Fibroblast of pulmonary artery (primary cell): ENCODE data around the gene WASL.
A peak's percentile ranks its signal among the peaks of the same experiment; 100 is the strongest.
"Not testable (repeated sequence)": the region's sequence is repeated elsewhere in the genome, so short reads cannot be mapped to it uniquely, and the experiment has no call there.

Experiments
- DNase-seq: peaks from one replicate; pipeline ENCODE4 v3.0.0-alpha.2; 2010; ENCODE audit warnings: low read depth
- H3K4me3 ChIP-seq: replicated peaks from 2 replicates; pipeline ENCODE4 v1.5.1; 2011; ENCODE audit warnings: low read depth, mild to moderate bottlenecking, control low read depth, low read length, moderate library complexity
- TF ChIP-seq, protein P1 (sequence below): IDR thresholded peaks from 2 replicates; pipeline ENCODE4 v1.5.1; 2011; ENCODE audit warnings: mild to moderate bottlenecking, control low read depth, low read length, inconsistent platforms; ENCODE audit errors: missing control alignments

Gene WASL

DNA sequence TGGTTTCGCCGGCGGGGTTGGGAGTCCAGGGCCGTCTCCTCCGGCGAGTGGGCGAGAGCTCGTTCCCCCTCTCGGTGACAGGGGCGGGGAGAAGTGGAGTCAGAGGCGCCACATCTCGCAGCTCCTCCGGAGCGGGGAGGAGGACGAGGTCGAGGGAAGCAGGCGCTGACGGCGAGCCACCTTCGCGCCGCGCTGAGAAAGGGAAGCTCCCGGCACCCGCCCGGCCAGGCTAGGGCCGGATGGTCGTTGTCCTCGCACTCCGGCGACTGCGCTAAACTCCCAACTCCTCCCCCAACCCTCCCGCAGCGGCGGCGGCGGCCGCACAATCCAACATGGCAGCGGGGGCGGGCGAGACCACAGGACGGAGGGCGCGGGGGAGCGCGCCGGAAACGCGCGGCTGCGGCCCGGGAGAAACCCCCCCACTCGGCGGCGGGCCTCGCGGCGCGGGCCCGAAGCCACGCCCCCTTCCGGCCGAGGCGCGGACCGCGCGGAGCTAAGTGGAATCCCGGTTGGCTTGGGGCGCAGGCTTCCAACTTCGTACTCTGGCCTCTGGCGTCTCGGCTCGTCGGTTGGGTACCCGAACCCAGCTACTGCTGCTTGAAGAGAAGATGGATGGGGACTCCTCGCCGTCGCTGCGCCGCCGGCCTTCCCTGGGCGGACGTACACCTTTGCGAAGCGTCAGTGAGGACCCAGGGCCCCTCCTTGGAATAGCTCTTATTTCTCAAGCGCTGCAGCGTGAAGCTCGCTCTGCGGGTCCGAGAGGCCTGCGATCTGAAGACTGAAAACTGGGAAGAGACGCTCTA, at the start of gene WASL:
Gene WASL, minus strand, starts transcription at position 270 of the 803 bp plus-strand sequence. Its CDS starts 269 bp downstream, at position 1.
- peak within 1 kb of the TSS; percentile 89 for H3K4me3 ChIP-seq
- TF ChIP-seq, protein P1, sequence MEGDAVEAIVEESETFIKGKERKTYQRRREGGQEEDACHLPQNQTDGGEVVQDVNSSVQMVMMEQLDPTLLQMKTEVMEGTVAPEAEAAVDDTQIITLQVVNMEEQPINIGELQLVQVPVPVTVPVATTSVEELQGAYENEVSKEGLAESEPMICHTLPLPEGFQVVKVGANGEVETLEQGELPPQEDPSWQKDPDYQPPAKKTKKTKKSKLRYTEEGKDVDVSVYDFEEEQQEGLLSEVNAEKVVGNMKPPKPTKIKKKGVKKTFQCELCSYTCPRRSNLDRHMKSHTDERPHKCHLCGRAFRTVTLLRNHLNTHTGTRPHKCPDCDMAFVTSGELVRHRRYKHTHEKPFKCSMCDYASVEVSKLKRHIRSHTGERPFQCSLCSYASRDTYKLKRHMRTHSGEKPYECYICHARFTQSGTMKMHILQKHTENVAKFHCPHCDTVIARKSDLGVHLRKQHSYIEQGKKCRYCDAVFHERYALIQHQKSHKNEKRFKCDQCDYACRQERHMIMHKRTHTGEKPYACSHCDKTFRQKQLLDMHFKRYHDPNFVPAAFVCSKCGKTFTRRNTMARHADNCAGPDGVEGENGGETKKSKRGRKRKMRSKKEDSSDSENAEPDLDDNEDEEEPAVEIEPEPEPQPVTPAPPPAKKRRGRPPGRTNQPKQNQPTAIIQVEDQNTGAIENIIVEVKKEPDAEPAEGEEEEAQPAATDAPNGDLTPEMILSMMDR = no peak
- peak; percentile 92 for DNase-seq

DNA sequence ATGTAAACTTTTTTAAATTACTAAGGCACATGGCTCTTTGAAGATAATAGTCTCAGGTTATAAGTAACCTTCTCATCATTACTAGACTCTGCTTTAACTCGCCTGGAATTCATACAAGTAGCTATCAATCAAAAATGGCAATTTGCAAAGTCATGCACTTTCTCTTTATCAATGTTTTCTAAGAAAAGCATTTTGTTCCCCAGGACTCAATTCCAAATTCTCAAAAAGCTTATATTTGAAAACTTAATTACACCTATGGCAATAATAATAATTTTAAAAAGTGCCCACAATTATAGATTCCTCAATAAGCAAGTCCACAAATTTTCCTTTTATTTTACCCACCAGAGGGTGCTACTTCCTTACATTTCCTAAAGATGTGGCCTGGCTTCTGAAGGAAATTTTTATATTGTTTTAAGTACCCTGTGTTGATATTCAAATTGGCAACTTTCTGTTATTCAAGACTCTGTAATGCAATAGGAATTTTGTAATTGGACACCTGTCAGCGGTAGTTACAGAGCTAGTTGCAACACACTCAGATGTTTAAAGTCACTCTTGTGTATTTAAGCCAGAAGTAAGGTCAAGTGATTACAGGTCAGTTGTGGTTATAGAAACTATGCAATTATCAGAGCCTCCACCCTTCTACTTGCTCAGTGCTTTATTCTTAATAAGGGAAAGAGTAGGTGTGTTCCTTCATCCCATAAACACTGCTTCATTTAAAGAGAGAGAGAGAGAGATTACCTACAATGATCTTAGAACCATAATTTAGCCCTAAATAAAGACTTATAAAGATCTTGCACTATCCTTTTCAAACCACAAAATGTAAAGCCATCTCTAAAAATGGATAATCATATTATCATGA, 49.1 kb upstream of the WASL start:
- H3K4me3 ChIP-seq = no peak overlapping the region
- TF ChIP-seq, protein P1 = peak; percentile 51
- DNase-seq = peak; percentile 89

DNA sequence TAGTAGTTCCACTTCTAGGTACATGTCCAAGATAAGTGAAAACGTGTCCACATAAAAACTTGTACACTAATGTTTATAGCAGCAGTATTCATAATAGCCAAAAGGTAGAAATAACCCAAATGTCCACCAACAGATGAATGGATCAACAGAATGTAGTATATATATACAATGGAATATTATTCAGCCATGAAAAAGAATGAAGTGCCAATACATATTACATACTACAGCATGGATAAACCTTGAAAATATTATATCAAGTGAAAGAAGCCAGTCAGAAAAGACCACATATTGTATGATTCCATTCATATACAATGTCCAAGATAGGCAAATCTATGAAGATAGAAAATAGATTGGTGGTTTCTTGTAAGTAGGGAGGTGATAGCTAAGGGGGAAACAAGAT, 47.8 kb upstream of the WASL start:
- H3K4me3 ChIP-seq = no peak overlapping the region
- DNase-seq = no peak
- TF ChIP-seq, protein P1 = no peak

DNA sequence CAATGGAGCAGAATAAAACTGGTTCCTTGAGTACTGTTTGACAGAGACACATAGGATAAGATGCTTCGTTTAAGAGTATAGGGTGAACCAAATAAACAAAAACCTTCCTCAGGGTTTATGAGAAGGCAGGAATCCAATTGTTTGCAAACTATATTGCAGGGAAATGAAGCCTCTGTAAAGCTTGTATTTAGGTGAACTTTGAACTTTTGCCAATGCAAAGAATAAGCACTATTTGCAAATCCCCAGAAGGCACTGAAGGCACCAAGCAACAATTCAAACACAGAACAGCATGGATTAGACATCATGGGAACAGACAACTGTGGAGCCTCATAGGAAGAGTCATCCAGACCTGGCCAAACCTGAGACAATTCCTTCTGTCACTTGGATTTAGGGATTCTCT, 47.1 kb upstream of the WASL start:
- TF ChIP-seq, protein P1 = no peak
- DNase-seq = no peak
- H3K4me3 ChIP-seq = no peak overlapping the region

DNA sequence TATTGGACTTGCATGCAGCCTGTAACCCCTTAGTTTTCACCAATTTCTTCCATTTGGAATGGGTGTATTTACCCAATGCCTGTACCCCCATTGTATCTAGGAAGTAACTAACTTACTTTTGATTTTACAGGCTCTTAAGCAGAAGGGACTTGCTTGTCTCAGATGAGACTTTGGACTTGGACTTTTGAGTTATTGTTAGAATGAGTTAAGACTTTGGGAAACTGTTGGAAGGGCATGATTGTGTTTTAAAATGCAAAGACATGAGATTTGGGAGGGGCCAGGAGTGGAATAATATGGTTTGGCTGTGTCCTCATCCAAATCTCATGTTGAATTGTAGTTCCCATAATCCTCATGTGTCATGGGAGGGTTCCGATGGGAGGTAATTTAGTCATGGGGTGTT, 46.3 kb upstream of the WASL start:
- DNase-seq, H3K4me3 ChIP-seq: not testable (repeated sequence)

DNA sequence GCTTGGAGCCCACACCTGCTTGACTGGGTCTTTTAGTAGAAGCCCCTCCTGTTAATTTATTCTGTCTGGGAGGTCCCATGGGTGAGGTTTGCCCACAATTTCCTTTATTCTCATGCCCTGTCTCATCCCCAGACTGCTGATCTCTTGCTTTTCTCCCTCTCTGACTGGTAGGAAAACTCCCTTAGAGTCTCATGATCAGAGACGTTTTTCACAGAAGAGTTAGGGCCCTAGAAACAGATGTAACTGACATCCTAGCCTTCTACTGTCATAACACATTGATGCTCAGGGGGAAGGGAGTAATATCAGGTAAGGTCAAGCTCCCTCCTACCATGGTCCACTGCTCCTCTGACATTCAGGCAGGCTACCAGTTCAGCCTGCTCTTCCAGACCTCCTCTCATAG, 43.7 kb upstream of the WASL start:
- DNase-seq = no peak
- TF ChIP-seq, protein P1 = no peak
- no peak overlapping the region for H3K4me3 ChIP-seq

DNA sequence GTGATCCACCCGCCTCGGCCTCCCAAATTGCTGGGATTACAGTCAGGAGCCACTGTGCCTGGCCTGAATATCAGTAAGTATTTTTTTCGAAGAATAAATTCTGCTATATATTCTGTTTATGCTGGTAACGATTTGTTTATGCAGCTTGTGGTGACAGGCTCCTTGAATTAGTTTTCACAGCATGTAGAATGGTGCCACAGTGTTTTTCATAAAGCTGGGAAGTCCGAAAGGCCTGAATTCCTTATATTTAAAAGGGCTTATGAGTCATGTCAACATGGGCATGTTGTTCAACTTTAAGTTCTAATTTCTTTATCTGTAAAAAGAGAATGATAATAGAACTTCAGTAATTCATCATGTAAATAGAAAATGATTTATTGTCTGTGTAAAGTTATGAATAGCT, 42.2 kb upstream of the WASL start:
- TF ChIP-seq, protein P1 = no peak
- no peak for DNase-seq
- no peak overlapping the region for H3K4me3 ChIP-seq
